Measurements from ENCODE around the gene PARD3.

DNA sequence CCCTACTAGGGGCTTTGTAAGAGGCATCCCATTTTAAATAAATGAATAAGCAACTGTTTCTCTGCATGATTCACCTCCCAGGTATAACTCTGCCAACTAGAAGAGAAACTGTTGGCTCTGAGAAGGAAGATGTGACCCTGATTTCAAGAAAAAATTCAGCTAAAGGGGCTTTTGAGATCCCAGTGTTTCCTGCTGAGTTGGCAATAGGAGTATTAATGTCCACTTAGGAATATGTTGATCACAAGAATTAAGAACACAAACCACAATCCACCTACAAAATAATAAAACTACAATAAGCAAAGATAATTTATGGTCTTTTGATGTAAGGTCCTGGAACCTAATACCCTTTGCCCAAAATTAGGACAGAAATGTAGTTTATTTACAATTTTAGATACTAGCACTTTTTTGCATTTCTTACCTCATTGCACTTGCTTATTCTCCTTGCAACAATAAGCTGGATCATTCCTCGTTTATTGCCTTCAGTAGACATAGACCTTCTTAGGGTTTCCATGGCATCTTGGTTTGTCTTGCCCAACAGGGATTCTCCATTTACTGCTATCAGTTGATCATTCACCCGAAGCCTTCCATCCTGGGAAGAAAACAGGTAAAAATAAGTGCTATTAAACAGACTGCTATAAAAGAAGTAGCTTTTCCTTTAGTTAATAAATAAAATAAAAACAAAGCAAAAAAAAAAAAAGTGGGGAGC lies 456.2 kb downstream of the PARD3 start:
- TF ChIP-seq, protein P1, sequence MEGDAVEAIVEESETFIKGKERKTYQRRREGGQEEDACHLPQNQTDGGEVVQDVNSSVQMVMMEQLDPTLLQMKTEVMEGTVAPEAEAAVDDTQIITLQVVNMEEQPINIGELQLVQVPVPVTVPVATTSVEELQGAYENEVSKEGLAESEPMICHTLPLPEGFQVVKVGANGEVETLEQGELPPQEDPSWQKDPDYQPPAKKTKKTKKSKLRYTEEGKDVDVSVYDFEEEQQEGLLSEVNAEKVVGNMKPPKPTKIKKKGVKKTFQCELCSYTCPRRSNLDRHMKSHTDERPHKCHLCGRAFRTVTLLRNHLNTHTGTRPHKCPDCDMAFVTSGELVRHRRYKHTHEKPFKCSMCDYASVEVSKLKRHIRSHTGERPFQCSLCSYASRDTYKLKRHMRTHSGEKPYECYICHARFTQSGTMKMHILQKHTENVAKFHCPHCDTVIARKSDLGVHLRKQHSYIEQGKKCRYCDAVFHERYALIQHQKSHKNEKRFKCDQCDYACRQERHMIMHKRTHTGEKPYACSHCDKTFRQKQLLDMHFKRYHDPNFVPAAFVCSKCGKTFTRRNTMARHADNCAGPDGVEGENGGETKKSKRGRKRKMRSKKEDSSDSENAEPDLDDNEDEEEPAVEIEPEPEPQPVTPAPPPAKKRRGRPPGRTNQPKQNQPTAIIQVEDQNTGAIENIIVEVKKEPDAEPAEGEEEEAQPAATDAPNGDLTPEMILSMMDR (IDR thresholded peaks at IDR 0.05; ENCODE audit: poor library complexity, severe bottlenecking) = no peak
- TF ChIP-seq EP300 (conservative IDR thresholded peaks at IDR 0.05; ENCODE audit: poor library complexity, severe bottlenecking) (no peak), POLR2AphosphoS5 (IDR thresholded peaks at IDR 0.05) (no peak), TAF1 (IDR thresholded peaks at IDR 0.05; ENCODE audit: low read depth) (no peak), EZH2 (IDR thresholded peaks at IDR 0.05; ENCODE audit: borderline replicate concordance, insufficient read depth, low read length, poor library complexity, severe bottlenecking) (no peak), RAD21 (conservative IDR thresholded peaks at IDR 0.05) (no peak)
- TF ChIP-seq, protein P2, sequence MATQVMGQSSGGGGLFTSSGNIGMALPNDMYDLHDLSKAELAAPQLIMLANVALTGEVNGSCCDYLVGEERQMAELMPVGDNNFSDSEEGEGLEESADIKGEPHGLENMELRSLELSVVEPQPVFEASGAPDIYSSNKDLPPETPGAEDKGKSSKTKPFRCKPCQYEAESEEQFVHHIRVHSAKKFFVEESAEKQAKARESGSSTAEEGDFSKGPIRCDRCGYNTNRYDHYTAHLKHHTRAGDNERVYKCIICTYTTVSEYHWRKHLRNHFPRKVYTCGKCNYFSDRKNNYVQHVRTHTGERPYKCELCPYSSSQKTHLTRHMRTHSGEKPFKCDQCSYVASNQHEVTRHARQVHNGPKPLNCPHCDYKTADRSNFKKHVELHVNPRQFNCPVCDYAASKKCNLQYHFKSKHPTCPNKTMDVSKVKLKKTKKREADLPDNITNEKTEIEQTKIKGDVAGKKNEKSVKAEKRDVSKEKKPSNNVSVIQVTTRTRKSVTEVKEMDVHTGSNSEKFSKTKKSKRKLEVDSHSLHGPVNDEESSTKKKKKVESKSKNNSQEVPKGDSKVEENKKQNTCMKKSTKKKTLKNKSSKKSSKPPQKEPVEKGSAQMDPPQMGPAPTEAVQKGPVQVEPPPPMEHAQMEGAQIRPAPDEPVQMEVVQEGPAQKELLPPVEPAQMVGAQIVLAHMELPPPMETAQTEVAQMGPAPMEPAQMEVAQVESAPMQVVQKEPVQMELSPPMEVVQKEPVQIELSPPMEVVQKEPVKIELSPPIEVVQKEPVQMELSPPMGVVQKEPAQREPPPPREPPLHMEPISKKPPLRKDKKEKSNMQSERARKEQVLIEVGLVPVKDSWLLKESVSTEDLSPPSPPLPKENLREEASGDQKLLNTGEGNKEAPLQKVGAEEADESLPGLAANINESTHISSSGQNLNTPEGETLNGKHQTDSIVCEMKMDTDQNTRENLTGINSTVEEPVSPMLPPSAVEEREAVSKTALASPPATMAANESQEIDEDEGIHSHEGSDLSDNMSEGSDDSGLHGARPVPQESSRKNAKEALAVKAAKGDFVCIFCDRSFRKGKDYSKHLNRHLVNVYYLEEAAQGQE (IDR thresholded peaks at IDR 0.05; ENCODE audit: borderline replicate concordance) = no peak
